ENCODE results near the gene THBS1. TPM values are rescaled to one million over a fixed set of nuclear protein-coding genes. Genes with fewer than 3 reads are reported as not detected.

Gene THBS1
- total and polyA plus RNA-seq, 2 experiments from 2014 or later: 82.9 to 220 TPM

GRCh38 chr15:39593071-39593655 lies 12.3 kb downstream of the THBS1 start:
- DNase-seq (ENCODE audit: low spot score): no peak
- Histone ChIP-seq H3K27me3 (no peaks in the 10 kb centered on the region), H3K9me2 (replicated peaks; ENCODE audit: insufficient read depth) (no peaks in the 10 kb centered on the region), H3K27ac (no peak overlapping the region), H3K4me2 (no peak overlapping the region), H3K36me3 (replicated peaks; ENCODE audit: insufficient read depth, low read depth) (no peaks in the 10 kb centered on the region), H3K9me3 (ENCODE audit: low read depth) (no peaks in the 10 kb centered on the region), H2AFZ (no peak overlapping the region), H3K4me1 (ENCODE audit: insufficient read depth) (no peaks in the 10 kb centered on the region), H3K79me2 (no peaks in the 10 kb centered on the region), H4K20me1 (ENCODE audit: insufficient read depth, poor library complexity, severe bottlenecking) (no peaks in the 10 kb centered on the region), H3K4me3 (no peak overlapping the region)
- WGBS (ENCODE audit: low lambda C conversion rate, missing lambda C conversion rate): 97% methylated on average over 15 of the region's 15 CpGs
- TF ChIP-seq CTCF (IDR thresholded peaks at IDR 0.05; ENCODE audit: poor library complexity) (no peak), EZH2 (IDR thresholded peaks at IDR 0.05; ENCODE audit: borderline replicate concordance) (no peak), EZH2phosphoT487 (IDR thresholded peaks at IDR 0.05; ENCODE audit: low read depth, severe bottlenecking, unreplicated experiment) (no peak)

- Histone ChIP-seq H3K4me2 (no peak overlapping the region), H3K9me2 (replicated peaks; ENCODE audit: insufficient read depth) (no peaks in the 10 kb centered on the region), H3K9me3 (ENCODE audit: low read depth) (no peaks in the 10 kb centered on the region), H3K4me3 (no peak overlapping the region), H3K27ac (no peak overlapping the region), H2AFZ (no peak overlapping the region), H3K4me1 (ENCODE audit: insufficient read depth) (peaks cover under 1% of the 10 kb centered on the region), H3K36me3 (replicated peaks; ENCODE audit: insufficient read depth, low read depth) (no peaks in the 10 kb centered on the region), H4K20me1 (ENCODE audit: insufficient read depth, poor library complexity, severe bottlenecking) (no peaks in the 10 kb centered on the region), H3K27me3 (no peaks in the 10 kb centered on the region), H3K79me2 (no peaks in the 10 kb centered on the region)
- WGBS (ENCODE audit: low lambda C conversion rate, missing lambda C conversion rate): 94% methylated on average over 7 of the region's 7 CpGs
- DNase-seq (ENCODE audit: low spot score): no peak
- TF ChIP-seq EZH2 (IDR thresholded peaks at IDR 0.05; ENCODE audit: borderline replicate concordance): no peak
- TF ChIP-seq EZH2phosphoT487 (IDR thresholded peaks at IDR 0.05; ENCODE audit: low read depth, severe bottlenecking, unreplicated experiment): no peak
- TF ChIP-seq CTCF (IDR thresholded peaks at IDR 0.05; ENCODE audit: poor library complexity): no peak
These were observed 13.0 kb downstream of the THBS1 start for GRCh38 chr15:39593656-39594445.

- 91% methylated on average over 5 of the region's 5 CpGs for WGBS (ENCODE audit: low lambda C conversion rate, missing lambda C conversion rate)
- Histone ChIP-seq H3K4me1 (ENCODE audit: insufficient read depth) (peaks cover 4% of the 10 kb centered on the region), H3K27ac (no peak overlapping the region), H3K79me2 (no peaks in the 10 kb centered on the region), H3K4me2 (no peak overlapping the region), H3K4me3 (no peak overlapping the region), H3K36me3 (replicated peaks; ENCODE audit: insufficient read depth, low read depth) (no peaks in the 10 kb centered on the region), H3K27me3 (no peaks in the 10 kb centered on the region), H2AFZ (no peak overlapping the region), H3K9me2 (replicated peaks; ENCODE audit: insufficient read depth) (no peaks in the 10 kb centered on the region), H4K20me1 (ENCODE audit: insufficient read depth, poor library complexity, severe bottlenecking) (no peaks in the 10 kb centered on the region), H3K9me3 (ENCODE audit: low read depth) (no peaks in the 10 kb centered on the region)
- no peak for DNase-seq (ENCODE audit: low spot score)
- TF ChIP-seq EZH2 (IDR thresholded peaks at IDR 0.05; ENCODE audit: borderline replicate concordance) (no peak), EZH2phosphoT487 (IDR thresholded peaks at IDR 0.05; ENCODE audit: low read depth, severe bottlenecking, unreplicated experiment) (no peak), CTCF (IDR thresholded peaks at IDR 0.05; ENCODE audit: poor library complexity) (no peak)
These were observed 13.8 kb downstream of the THBS1 start for GRCh38 chr15:39594446-39595337.
